ENCODE measurements around the gene AP3S2. TPM values are rescaled to one million over a fixed set of nuclear protein-coding genes. Genes with fewer than 3 reads are reported as not detected.
"Not testable (repeated sequence)": the region's sequence is repeated elsewhere in the genome, so short reads cannot be mapped to it uniquely, and the experiment has no call there.

AP3S2 gene
- total RNA-seq, 1 experiment from 2014 or later = 23.3 TPM

- DNase-seq (ENCODE audit: low read depth, low spot score); BruUV-seq (replicated peaks); H4K20me1 ChIP-seq (ENCODE audit: insufficient read depth); ATAC-seq; H3K4me3 ChIP-seq (replicated peaks in 1 of 2; ENCODE audit: low read depth in 1 of 2, low read length in 2 of 2); H3K79me2 ChIP-seq (ENCODE audit: insufficient read depth, low read length); POLR2A ChIA-PET; H3K9me3 ChIP-seq (ENCODE audit: control insufficient read depth in 1 of 2, insufficient read depth in 1 of 2, low read depth in 1 of 2, low read length in 2 of 2); CTCF ChIA-PET; RAD21 ChIA-PET (ENCODE audit: low non-redundant PET in 1 of 2, low total read pairs in 2 of 2, uncharacterized antibody in 2 of 2, unreplicated experiment in 2 of 2); H3K36me3 ChIP-seq (ENCODE audit: control insufficient read depth in 1 of 2, insufficient read depth in 2 of 2, low read length in 2 of 2); H3K9ac ChIP-seq (ENCODE audit: low read length); intact Hi-C loops (cut with micrococcal nuclease); H3K9me2 ChIP-seq (ENCODE audit: insufficient read depth); H3K27ac ChIP-seq (ENCODE audit: low read depth, low read length); H2AFZ ChIP-seq (ENCODE audit: low read depth, low read length, poor library complexity, severe bottlenecking); H3K27me3 ChIP-seq (ENCODE audit: insufficient read depth, low read length); H3K4me2 ChIP-seq (ENCODE audit: low read length): not testable (repeated sequence)
- H3K4me1 ChIP-seq (ENCODE audit: control insufficient read depth in 1 of 2, insufficient read depth in 2 of 2, low read length in 2 of 2) = peaks cover 3 to 24% of the 10 kb centered on the region in 2 experiments; a peak in 1 of 4 replicates
These were observed 105.2 kb downstream of the AP3S2 start for GRCh38 chr15:89788585-89788984.

DNA sequence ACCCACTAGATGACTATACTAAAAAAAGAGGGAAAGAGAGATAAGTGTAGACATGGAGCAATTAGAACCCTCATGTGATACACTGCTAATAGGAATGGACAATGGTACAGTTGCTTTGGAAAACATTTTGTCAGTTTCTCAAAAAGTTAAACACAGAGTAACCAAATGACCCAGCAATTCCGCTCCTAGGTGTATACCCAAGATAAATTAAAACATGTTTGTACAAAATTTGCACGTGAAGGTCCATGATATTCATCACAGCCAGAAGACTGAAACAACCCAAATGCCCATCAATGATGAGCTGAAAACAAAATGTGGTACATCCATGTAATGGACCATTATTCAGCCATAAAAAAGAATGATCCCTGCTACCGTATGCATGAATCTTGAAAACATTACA, 105.8 kb downstream of the AP3S2 start:
- Histone ChIP-seq H4K20me1 (ENCODE audit: insufficient read depth) (no peaks in the 10 kb centered on the region), H2AFZ (ENCODE audit: low read depth, low read length, poor library complexity, severe bottlenecking) (no peak overlapping the region), H3K9me2 (ENCODE audit: insufficient read depth) (no peaks in the 10 kb centered on the region), H3K4me1 (ENCODE audit: control insufficient read depth in 1 of 2, insufficient read depth in 2 of 2, low read length in 2 of 2) (peaks cover 3 to 30% of the 10 kb centered on the region in 2 experiments; a peak in 1 of 4 replicates), H3K27me3 (ENCODE audit: insufficient read depth, low read length) (no peaks in the 10 kb centered on the region), H3K9ac (ENCODE audit: low read length) (no peak overlapping the region), H3K27ac (ENCODE audit: low read depth, low read length) (no peak overlapping the region), H3K4me3 (replicated peaks in 1 of 2; ENCODE audit: low read depth in 1 of 2, low read length in 2 of 2) (no peak overlapping the region), H3K4me2 (ENCODE audit: low read length) (no peak overlapping the region), H3K36me3 (ENCODE audit: control insufficient read depth in 1 of 2, insufficient read depth in 2 of 2, low read length in 2 of 2) (no peaks in the 10 kb centered on the region), H3K9me3 (ENCODE audit: control insufficient read depth in 1 of 2, insufficient read depth in 1 of 2, low read depth in 1 of 2, low read length in 2 of 2) (no peaks in the 10 kb centered on the region), H3K79me2 (ENCODE audit: insufficient read depth, low read length) (no peaks in the 10 kb centered on the region)
- intact Hi-C loops (cut with micrococcal nuclease) = no loop called here
- RAD21 ChIA-PET (ENCODE audit: low non-redundant PET in 1 of 2, low total read pairs in 2 of 2, uncharacterized antibody in 2 of 2, unreplicated experiment in 2 of 2) = no interaction called here
- ATAC-seq = no peak
- no peak for DNase-seq (ENCODE audit: low read depth, low spot score)
- POLR2A ChIA-PET = no interaction called here
- BruUV-seq (replicated peaks) = no TSS peak
- CTCF ChIA-PET = no interaction called here
- no peak for TF ChIP-seq ELF1 (IDR thresholded peaks at IDR 0.05; ENCODE audit: borderline replicate concordance, low read depth)
- no peak for TF ChIP-seq CTCF (IDR thresholded peaks at IDR 0.05 in 2 of 3, conservative IDR thresholded peaks at IDR 0.05 in 1 of 3; ENCODE audit: borderline replicate concordance in 1 of 3, insufficient read depth in 1 of 3, low read depth in 2 of 3, low read length in 2 of 3)
- no peak for TF ChIP-seq MAX (IDR thresholded peaks at IDR 0.05)
- no peak for TF ChIP-seq CBX3 (IDR thresholded peaks at IDR 0.05; ENCODE audit: low read depth)
- no peak for TF ChIP-seq SP1 (IDR thresholded peaks at IDR 0.05; ENCODE audit: low read depth)
- TF ChIP-seq SIN3A (IDR thresholded peaks at IDR 0.05; ENCODE audit: low read depth) = no peak
- no peak for TF ChIP-seq ZBTB33 (IDR thresholded peaks at IDR 0.05; ENCODE audit: extremely low read depth, insufficient replicate concordance, low read length)
- no peak for TF ChIP-seq CEBPB (IDR thresholded peaks at IDR 0.05; ENCODE audit: low read depth)
- TF ChIP-seq POLR2AphosphoS5 (IDR thresholded peaks at IDR 0.05; ENCODE audit: low read depth, low read length) = no peak
- TF ChIP-seq, protein P1, sequence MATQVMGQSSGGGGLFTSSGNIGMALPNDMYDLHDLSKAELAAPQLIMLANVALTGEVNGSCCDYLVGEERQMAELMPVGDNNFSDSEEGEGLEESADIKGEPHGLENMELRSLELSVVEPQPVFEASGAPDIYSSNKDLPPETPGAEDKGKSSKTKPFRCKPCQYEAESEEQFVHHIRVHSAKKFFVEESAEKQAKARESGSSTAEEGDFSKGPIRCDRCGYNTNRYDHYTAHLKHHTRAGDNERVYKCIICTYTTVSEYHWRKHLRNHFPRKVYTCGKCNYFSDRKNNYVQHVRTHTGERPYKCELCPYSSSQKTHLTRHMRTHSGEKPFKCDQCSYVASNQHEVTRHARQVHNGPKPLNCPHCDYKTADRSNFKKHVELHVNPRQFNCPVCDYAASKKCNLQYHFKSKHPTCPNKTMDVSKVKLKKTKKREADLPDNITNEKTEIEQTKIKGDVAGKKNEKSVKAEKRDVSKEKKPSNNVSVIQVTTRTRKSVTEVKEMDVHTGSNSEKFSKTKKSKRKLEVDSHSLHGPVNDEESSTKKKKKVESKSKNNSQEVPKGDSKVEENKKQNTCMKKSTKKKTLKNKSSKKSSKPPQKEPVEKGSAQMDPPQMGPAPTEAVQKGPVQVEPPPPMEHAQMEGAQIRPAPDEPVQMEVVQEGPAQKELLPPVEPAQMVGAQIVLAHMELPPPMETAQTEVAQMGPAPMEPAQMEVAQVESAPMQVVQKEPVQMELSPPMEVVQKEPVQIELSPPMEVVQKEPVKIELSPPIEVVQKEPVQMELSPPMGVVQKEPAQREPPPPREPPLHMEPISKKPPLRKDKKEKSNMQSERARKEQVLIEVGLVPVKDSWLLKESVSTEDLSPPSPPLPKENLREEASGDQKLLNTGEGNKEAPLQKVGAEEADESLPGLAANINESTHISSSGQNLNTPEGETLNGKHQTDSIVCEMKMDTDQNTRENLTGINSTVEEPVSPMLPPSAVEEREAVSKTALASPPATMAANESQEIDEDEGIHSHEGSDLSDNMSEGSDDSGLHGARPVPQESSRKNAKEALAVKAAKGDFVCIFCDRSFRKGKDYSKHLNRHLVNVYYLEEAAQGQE (IDR thresholded peaks at IDR 0.05; ENCODE audit: low read depth) = no peak
- no peak for TF ChIP-seq TCF7L2 (IDR thresholded peaks at IDR 0.05; ENCODE audit: borderline replicate concordance, extremely low read depth, insufficient read depth, insufficient read length)
- TF ChIP-seq EZH2 (IDR thresholded peaks at IDR 0.05) = no peak
- no peak for TF ChIP-seq RAD21 (IDR thresholded peaks at IDR 0.05; ENCODE audit: low read depth)
- no peak for TF ChIP-seq ZFX (IDR thresholded peaks at IDR 0.05)
